Choroid plexus epithelial cell (primary cell): ENCODE results near the gene HLA-DPB1.

Experiments used
- DNase-seq: peaks from one replicate; pipeline ENCODE4 v3.0.0-alpha.2; 2010; ENCODE audit warnings: low read depth
- H3K4me3 ChIP-seq: 2 replicates; pipeline ENCODE4 v1.5.1; 2011; ENCODE audit warnings: low read depth, mild to moderate bottlenecking, control low read depth, low read length, moderate library complexity
- CTCF ChIP-seq: conservative IDR thresholded peaks from 2 replicates; pipeline ENCODE4 v1.5.1; 2011; ENCODE audit warnings: low read depth, mild to moderate bottlenecking, control low read depth, inconsistent platforms, low read length, moderate library complexity

HLA-DPB1 gene

GRCh38 chr6:33132081-33132524 is 56.3 kb downstream of the HLA-DPB1 start:
- no peak for DNase-seq
- no peak for TF ChIP-seq CTCF
- H3K4me3 ChIP-seq, result no peak overlapping the region

- no peak for TF ChIP-seq CTCF
- no peak for DNase-seq
- no peak overlapping the region for H3K4me3 ChIP-seq
Measured at GRCh38 chr6:33136310-33136900, 60.6 kb downstream of the HLA-DPB1 start.
